GM08714 (cell line): Measurements from ENCODE around the gene MKI67.

Experiments used
- H3K4me3 ChIP-seq: fragments of 200-500 bp; sonication (Bioruptor generic); 2 replicates; pipeline ENCODE4 v1.5.1; 2014; ENCODE audit warnings: mild to moderate bottlenecking, low read length, inconsistent platforms
- ZNF274 ChIP-seq: IDR thresholded peaks from 2 replicates; pipeline ENCODE4 v1.6.1; 2012; ENCODE audit warnings: mild to moderate bottlenecking, low read depth, low read length

MKI67 gene

DNA sequence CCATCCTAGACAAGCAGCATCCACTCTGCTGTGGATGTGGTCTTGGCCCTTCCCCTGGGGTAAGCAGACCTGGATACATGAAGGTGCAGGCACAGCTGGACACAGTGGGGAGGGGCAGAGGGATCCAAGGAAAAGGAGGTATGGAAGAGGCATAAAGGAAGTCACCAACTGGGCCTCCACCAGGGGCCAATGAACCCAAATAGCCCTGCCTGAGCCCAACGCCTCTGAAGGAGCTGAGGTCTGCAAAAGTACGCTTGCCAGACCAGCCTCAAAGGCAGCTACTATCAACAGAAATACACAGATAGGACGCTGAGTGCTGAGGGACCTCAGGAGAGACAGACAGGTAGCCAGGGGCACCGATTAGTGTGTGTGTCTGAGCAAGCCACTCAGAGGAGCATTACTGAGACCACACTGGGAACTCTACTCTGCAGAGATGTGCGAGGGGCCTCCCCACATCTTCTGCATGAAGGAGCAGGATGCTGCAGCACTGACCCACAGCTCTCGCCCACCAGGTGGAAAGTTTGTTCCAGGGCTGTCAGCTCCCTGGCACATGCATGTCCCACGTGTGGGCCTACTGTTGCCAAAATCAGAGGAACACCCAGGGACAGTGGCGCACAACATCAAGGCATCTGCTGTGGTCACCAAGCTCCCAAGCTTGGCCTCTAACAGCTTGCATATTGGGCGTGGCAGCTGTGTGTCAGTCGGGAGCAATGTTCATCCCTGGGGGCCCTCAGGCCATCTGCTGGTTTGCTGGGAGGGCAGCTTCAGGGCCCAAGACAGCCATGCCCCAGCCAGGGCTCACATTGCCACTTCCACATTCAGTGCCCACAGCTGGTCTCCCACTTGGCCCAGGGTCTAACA, 40.0 kb downstream of the MKI67 start:
- no peak for TF ChIP-seq ZNF274
- no peak overlapping the region for H3K4me3 ChIP-seq

- TF ChIP-seq ZNF274, result no peak
- H3K4me3 ChIP-seq, result no peak overlapping the region
Measured at GRCh38 chr10:128084991-128085390, 41.2 kb downstream of the MKI67 start.

DNA sequence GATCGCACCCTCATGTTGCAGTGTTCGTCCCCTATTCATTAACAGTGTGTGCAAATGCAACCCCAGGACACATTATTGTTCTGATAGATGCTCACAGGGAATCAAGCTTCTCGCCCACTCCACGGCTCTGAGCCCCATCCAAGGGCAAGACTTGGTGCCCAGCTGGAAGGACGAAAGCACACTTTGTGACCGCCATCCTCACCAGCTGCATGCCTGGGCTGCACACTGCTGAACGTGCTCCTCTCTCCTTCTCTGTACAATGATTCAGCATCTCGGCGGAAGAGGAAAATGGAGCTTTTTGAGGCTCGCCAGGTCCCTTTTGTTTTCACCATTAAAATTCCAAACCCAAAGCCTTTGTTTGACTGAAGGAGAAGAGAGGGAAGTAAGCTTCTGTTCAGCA, 41.9 kb downstream of the MKI67 start:
- no peak overlapping the region for H3K4me3 ChIP-seq
- TF ChIP-seq ZNF274, result no peak

GRCh38 chr10:128083191-128083895, 42.9 kb downstream of the MKI67 start:
- no peak for TF ChIP-seq ZNF274
- H3K4me3 ChIP-seq, result no peak overlapping the region

- no peak for TF ChIP-seq ZNF274
- no peak overlapping the region for H3K4me3 ChIP-seq
Measured at GRCh38 chr10:128081720-128082119, 44.5 kb downstream of the MKI67 start.

DNA sequence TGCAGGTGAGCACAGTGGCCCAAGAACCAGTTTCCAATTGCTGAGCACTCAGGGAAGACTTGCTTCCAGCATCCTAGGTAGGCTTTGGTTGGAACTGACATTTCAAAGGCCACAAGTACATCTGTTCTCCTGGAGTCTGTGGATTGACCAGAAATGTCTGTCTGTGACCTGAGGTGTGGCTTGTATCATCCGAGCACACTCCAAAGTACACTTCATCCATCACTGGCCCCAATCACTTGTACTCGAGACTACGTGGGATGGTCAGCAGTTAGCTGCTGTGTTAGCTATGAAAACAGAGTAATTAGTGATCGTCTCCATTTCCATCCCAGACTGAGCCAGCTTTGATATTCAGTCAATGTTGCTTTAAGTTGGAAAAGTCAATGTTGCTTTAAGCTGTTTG, 45.0 kb downstream of the MKI67 start:
- H3K4me3 ChIP-seq, result no peak overlapping the region

DNA sequence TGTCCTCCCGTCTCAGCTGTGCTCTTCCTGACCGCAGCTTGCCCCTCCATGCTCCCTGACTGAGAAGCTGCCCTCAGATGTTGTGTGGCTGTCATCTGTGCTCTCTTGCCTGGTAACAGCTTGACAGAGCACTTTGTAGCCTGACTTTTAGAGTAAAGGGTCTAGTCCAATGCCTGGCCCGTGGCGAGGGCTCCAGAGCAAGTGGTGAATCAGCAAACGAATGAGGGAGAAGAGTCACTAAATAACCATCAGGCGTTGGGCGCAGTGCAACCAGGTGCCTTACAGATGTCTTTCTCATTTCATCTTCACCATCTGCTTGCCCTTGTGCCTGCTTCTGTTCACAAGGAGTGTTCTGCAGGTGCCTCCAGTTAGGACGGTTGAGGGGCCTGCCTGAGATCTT, 45.6 kb downstream of the MKI67 start:
- H3K4me3 ChIP-seq, result no peak overlapping the region
- no peak for TF ChIP-seq ZNF274

More for the DNA sequence above, 45.0 kb downstream of the MKI67 start:
- TF ChIP-seq ZNF274, result no peak

DNA sequence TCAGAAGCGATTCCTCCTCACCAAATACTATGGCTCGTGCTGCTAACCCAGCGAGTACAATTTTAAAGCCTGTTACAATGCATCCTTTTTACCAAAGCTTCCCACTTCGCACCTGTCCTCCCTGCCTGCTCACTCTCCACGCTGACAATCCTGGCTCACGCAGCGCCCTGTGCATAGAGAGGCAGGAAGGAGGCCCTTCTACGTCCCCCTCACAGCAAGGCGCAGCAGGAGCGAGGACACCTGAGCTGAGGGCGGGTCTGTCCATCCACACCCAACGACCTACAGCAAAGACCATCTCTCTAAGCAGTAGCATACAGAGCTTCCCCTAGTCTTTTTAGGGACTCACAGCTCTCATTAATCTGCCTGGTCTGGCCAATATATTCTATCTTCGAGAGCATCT, 46.0 kb downstream of the MKI67 start:
- no peak for TF ChIP-seq ZNF274
- no peak overlapping the region for H3K4me3 ChIP-seq

DNA sequence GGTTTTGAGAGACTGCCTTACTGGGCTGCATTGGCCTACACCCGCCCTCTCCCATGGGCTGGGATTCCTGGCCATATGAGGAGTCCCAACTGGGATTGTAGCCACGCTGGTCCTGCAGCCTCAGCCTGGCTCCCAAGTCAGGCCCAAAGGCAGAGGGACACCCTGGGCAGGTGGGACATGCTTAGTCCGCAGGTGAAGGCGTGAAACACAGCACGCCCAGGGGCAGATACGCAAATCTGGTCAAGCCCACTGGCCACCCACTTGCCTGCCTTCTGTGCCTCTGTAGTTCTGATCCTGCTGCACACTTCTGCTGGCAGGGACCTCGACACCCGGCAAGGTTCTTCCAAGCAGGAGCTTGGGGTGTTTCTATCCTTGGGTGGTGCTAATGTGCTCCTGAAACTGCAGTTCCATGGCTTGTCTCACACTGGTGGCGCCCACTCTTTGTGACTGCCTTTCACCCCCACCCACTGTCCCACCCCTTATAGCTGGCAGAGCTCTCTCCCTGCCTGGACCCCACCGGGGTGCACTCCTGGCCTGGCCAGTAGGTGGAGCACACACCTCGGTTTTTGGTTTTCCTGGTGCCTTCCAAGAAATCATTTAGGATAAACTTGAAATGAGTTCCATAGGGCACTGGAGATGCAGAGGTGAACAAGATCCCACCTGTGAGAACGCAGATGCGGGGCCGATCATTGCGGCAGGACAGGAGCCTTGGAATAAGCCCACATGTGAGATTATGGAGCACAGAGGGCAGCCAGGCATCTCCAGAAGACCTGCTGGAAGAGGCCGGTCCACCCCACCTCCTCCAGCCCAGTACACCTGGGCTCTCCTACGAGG, 47.9 kb downstream of the MKI67 start:
- H3K4me3 ChIP-seq, result no peak overlapping the region

DNA sequence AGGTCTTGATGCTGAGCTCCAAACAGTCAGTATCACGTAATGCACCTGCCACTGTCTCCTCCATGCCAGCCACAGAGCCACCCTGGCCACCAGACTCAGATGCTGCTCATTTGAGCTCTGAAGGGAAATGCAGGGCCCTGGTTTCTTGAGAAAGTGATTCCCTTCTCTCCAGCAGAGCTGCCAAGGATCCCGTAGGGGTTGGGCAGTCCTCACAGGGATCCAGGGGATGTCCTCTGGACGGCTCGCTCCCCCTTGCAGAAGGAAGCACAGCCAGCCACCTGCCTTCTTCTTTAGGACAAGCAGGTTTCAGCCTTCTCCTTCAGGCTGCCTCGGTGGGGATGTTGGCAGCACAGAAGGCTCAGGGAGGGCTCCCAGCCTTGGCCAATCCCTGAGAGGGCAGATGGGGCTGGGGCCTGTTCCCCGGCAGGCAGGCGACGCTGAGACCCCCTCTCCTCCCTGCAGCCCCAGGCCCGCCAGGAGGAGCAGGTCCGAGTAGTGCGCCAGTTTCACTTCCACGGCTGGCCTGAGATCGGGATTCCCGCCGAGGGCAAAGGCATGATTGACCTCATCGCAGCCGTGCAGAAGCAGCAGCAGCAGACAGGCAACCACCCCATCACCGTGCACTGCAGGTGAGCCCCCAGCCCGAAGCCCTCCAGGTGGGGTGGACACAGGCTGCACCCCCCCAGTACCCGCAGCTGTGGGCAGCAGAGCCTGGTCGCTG, 48.9 kb downstream of the MKI67 start:
- TF ChIP-seq ZNF274, result no peak
- H3K4me3 ChIP-seq, result no peak overlapping the region

More for the DNA sequence above, 47.9 kb downstream of the MKI67 start:
- TF ChIP-seq ZNF274, result no peak

DNA sequence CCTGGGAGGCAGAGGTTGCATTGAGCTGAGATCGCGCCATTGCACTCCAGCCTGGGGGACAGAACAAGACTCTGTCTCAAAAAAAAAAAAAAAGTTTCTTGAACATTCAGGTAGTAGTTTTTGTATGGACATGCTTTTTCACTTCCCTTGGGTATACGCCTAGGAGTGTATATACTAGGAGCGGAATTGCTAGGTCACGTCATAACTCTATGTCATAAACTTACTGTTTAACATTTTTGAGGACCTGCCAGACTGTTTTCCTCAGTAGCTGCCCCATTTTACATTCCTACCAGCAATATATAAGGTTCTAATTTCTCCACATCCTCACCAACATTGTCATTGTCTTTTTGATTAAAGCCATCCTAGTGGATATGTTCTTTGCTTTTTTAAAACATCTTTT, 51.6 kb downstream of the MKI67 start:
- no peak overlapping the region for H3K4me3 ChIP-seq
- no peak for TF ChIP-seq ZNF274

DNA sequence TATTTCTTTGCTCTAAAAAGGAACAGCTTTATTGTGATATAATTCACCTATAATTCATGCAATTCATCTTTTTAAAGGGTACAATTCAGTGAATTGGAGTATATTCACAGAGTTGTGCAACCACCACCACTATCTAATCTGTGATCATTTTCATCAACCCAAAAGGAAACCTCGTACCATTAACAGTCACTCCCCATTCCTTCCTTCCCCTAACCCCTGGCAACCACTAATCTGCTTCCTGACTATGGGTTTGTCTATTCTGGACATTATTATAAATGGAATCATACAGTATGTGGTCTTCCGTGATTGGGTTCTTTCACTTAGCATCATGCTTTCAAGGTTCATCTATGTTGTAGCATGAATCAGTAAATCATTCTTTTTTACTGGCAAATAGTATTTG, 52.3 kb downstream of the MKI67 start:
- no peak overlapping the region for H3K4me3 ChIP-seq
- TF ChIP-seq ZNF274, result no peak

GRCh38 chr10:128072941-128073645, 53.1 kb downstream of the MKI67 start:
- no peak overlapping the region for H3K4me3 ChIP-seq
- TF ChIP-seq ZNF274, result no peak
